Measurements from ENCODE around the gene ADAMTS12.

The ADAMTS12 gene

DNA sequence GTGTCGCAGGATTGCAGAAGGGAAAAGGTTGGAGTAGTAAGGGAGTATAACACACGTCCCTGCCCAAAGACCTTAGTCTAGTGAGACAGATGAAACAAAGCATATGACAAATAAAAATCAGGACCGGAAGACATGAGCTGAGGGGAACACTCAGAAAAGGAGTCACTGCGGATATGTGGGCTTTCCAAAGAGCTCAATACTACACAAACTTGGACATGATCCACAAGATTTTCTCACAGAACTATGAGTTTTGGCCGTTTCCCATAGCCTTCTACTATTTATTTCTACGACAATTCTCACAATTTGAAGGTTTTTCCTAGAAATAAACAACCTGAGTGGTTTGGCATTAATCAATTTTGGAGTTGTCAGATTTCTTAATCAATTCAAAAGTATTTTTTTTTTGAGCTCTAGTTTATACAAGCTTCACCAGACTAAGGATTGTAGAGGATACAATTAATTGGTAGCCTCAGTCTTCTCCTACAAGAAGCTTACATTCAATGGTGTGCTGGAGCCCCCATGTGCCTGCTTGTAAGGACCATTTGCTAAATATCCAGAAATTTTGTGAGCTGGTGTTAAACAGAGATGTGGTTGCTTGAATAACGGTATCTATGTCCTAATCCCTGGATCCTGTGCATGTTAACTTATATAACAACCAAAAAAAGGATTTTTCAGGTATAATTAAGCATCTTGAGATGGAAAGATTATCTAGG is 91.4 kb downstream of the ADAMTS12 start:
- DNase-seq, result no peak

DNA sequence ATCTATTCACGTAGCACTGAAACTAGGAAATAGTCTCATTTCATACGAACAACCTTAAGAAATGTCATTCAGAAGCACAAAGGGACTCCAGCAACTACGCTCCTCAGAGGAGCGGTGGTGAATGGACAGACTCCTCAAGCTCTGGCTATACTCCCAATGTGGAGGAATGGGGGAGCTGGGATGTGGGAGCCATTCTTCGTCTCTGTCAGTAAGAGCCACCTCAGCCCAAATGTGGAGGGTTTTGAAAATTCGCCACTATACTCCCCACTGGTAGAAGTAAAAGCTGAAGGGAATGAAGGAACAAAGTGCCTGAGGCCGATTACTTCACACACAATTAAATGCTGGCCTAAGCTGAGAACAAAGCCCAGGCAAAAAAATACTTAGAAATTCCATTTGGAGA is 96.3 kb downstream of the ADAMTS12 start:
- no peak for DNase-seq

DNA sequence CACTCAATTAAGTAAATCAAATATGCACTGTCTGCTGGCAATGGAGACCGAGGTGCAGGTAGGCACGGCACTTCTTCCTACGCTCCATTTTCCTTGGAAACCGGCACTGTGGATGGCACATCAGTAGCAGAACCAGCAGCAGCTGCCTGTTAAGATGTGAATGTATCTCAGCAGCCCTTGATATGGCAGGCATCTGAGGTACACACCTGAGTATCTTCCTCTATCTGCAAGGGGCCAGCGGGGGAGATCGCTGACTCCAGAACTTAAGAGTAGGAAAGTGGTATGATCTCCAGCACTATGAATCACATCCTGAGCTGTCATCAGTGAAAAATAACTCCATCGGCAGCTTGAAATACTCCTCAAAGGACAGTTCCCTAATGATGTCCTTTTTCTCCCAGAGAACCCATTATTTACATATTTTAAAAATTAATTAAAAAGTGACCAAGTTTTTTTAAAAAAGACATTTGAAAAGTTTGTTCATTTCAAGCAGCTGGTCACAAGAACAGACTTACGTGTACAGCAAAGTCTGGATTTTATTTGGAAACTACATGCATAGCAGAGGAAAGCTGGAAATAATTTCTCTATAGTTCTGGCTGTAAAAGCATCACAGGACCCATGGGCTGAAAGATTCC is 97.1 kb downstream of the ADAMTS12 start:
- DNase-seq, result no peak

DNA sequence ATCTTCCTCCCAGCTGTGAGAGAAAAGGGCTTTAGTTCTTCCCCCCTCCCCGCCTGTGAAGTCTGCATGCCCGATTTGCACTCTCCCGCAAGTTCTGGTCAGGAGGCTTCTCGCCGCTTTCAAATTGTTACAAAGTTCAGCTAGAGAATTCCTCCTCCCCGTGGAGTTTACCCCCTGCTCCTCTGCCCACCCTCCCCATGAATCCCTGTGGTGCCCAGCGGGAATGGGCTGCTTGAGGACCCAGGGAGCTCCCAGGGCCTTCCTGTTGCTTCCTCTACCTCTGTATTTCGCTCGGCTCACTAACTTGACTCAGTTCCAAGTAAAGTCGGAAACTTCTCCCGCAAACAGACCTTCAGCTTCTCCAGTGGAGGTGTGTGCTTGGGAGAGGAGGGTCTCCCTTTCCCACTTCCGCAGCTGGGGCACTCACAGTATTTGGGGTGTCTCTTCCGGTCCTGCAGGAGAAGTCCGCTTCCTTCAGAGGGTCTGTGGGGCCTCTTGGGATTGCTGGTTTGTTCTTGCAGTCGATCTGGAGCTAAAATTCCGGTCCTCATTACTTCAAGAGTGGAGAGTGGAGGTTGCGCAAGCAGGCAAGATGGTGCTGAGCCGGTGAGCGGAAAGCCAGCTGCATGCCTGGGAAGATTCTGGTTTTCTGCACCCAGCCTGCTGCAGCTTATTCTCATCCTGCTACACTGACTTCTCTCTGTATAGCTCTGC is 97.8 kb downstream of the ADAMTS12 start:
- DNase-seq, result no peak

DNA sequence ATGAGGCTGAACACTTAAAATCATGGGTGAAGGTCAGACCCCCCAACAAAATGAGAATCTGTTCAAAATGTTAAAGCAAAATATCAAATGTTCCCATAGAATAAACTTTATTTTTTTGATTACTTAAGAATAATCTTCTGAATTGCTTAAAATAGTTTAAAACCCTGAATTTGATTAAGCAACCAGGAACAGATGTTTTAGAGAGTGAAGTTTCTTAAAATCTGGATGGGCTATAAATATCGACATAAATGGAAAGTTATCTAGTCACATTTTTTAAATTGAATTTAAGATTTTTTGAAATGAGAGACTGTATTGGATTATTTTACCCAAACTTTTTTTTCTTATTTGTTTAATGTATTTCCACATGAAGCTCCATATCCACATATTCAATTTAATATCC is 98.5 kb downstream of the ADAMTS12 start:
- no peak for DNase-seq

DNA sequence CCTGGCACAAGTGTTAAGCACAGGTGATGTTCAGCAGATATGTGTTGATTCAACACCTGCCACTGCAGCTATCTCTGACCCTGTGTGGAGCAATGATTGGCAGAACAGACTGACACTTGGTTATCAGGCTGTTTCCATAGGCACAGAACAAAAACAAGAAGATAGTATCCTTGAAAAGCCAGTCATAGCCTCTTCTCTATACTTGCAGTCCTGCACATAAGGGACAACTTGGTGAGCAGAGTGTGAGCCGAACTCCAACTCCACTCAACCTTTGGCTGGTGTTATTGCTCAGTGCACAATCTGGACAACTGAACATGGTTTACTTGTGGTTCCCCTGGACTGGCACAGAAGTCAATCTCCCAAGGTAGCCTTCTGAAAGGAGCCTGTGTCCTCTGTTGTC is 99.2 kb downstream of the ADAMTS12 start:
- no peak for DNase-seq

DNA sequence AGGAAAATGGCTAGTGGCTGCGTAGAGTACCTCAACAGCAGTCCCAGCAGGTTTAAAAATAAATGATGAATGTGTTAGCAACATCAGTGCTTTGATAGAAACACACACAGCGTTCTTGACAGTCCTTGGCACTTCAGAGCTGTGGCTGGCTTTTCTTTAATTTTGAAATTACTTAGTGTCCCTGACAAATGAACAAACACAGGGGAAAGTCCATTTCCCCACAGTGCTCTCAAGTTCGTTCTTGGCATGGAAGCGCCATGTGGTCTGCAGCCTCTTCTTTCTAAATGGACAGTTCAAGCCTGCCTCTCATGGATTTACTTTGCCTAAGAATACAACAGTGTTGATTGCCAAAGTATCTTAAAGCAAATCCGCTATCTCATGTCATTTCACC is 102.2 kb downstream of the ADAMTS12 start:
- no peak for DNase-seq

DNA sequence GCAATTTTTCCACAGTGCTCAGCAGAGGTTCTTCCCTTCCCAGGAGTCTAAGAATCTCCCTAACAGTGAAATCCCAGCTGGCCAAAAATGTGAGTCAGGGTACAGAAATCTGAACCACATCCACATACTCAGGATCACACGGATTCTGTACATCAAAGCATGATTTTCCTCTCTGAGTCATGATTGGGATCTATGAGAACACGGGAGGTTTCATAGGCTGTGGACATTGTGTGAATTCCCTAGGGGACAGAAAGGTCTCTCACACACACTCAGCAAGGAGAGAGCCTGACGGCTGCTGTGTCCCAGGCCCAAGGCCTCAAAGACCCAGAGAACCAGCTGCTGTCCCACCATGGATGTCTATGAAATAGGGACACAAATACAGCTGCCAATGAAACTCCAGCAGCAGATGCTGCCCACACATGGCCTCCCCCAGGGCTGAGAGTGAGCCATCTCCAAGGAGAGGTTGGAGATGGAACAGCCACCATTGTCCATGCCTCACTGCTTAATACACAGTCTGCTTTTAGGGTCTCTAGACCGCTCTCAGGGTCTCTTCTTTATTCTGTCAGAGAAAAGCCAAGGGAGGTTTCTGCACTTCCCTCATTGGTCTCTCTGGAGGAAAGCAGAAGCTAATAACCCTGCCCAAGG is 102.7 kb downstream of the ADAMTS12 start:
- DNase-seq, result no peak

DNA sequence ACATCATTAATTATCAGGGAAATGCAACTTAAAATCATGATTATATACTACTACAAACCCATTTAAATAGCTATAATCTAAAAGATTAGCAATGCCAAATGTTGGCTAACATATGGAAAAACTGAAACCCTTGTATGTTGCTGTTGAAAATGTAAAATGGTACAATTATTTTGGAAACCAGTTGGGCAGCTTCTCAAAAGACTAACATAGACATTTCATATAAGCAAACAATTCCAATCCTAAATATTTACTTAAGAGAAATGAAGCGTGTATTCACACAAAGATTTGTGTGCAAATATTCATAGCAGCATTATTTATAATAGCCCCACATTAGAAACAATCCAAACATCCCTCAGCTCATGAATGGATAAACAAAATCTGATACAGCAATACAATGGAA is 106.2 kb downstream of the ADAMTS12 start:
- DNase-seq, result no peak

DNA sequence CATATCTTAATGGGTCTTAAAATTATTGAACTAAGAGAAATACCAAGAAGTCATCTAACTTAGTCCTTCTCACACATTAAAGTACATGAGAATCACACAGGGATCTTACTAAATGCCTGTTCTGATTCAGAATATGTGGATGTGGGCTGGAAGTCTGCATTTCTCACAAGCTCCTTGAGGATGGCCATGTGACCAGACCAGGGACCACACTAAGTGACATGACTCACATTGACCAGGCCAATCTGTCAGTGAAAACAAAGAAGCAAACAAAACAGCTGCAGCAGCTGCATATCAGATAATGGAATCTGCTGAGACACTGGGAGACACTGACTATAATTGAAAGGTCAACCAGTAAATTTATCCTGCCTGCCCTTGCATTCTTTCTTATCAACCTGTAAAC is 110.5 kb downstream of the ADAMTS12 start:
- no peak for DNase-seq

DNA sequence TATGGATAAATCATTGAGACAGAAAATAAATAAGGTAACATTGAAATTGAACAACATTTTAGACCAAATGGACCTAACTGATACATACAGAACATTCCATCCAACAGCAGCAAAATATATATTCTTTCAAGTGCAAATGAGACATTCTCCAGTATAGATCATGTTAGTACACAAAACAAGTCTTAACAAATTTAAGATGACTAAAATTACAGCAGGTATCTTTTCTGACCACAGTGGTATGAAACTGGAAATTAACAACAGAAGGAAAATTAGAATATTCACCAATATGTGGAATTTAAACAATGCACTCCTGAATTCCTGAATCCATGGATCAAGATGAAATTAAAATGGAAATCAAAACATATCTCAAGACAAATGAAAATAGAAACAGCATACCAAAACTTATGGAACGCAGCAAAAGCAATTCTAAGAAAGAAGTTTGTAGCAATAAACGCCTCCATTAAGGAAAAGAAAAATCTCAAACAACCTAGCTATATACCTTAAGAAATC is 115.6 kb downstream of the ADAMTS12 start:
- DNase-seq, result no peak

DNA sequence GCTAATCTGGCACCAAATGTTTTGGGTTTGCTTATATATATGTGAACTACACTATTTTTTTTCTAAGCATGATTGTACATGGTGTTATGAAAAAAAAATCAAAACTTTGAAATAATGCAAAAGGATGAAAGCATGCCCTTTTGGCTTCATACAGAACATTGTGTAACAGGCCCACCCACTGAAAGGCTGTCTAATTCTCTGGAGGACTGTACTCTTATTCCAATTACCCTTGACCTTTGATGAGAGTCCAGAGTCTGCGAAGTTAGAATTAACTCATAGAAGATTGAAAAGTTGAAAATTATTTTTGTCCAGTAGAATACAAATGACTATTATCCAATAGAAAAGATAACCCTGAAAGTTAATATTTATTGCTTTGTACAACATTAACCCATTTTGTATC is 117.4 kb downstream of the ADAMTS12 start:
- DNase-seq, result no peak

DNA sequence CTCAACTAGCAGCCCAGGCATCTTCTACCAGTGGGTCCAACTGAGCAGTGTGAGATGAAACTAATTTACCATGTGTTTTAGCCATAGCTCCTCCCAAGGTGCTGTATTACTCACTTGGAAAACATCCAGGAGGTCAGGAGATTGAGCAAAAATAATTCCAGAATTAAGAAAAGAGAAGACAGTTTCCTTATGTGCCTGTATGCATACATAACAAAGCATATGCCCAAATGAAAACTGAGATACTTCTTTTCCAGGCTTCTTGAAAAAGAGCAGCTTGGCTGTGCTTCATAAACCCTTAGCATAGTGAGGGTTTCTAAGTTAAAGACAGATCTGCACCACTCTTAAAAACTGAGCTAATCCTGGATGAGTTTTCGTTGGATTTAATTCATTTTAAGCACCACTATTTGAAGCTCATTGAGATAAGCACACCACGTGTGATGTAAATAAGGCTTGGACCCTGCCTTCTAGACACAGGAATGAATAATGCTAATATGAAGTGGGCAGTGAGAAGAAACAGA is 119.4 kb downstream of the ADAMTS12 start:
- no peak for DNase-seq

DNA sequence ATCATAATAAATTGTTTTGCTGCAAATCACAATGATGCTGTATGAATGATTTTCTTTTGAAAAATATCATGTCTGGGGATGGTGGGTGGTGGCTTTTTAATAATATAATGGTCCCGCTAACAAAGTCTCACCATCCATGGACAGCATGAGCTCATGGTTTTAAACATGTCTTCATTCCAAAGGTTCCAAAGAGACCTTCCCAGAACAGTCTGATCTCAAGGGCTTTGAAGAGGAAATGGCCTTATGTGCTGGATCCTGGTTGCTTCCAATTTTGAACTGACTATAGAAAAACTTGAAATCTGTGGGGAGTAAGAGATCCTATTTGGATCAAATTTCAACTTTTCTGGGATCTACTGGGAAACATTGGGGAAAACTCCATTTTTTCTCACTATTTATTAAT is 121.8 kb downstream of the ADAMTS12 start:
- no peak for DNase-seq

DNA sequence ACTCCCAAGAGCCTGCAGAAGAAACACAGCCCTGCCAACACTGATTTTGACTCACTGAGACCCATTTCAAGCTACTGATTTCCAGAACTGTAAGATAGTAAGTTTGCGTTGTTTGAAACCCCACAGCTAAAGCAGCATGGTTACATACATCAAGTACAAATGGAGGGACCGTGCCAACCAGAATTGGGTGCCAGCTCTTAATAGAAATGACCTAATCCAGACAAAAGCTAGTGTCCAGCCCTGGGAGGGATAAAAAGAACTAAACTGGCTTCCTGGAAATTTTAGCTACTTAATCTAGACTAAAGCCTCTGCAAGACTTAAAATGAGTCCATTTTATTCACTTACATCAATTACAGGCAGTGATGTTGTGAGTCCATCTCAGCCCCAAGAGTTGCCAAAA is 122.6 kb downstream of the ADAMTS12 start:
- DNase-seq, result no peak

DNA sequence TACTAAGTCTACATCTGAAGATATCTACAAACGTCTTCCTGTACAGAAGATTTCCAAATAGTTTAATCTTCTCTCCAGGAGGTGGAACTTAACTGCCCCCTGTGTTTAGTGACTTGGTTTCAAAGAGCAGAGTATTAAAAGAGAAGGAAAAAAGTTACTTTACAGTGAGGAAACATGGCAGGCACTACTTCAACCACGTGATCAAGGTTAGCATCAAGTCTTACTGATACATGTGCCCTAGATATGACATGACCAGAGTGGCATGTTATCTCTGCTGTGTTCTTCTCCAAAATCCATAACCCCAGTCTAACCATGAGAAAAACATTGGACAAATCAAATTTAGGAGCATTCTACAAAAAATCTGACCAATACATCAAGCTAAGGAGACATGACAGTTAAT is 125.8 kb downstream of the ADAMTS12 start:
- no peak for DNase-seq

DNA sequence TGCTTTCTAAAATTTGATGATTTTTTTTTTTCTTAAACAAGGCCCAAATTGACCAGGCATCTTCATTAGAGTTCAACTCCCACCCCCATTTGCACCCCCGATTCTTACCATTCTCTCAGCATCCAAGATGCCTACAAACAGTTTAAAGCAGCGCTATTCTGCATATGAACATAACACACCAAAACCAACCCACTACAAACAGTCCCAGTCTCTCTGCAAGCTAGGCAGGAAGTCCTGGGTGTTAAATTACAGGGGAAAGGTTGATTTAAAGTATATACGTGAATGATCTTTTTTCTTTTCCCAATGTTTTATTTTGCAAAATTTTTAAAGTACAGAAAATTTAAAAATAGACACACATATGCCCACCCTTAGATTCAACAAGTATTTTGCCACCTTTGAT is 127.0 kb downstream of the ADAMTS12 start:
- no peak for DNase-seq

DNA sequence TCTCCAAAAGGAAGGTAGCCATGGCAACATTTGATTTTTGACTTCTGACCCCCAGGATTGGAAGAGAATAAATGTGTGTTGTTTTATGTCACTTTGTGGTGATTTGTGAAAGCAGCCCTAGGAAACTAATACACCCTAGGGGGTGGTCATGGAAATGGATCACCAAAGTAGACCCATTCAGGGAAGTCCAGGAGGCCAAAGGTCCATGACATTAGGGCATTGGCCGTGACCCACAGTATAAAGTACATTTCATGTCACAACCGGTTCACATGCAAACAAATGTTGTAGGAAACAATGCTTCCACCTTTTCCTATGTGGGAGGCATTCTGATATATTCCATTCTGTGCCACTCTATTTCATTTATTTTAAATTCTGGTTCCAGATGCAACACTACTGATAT is 128.4 kb downstream of the ADAMTS12 start:
- no peak for DNase-seq

DNA sequence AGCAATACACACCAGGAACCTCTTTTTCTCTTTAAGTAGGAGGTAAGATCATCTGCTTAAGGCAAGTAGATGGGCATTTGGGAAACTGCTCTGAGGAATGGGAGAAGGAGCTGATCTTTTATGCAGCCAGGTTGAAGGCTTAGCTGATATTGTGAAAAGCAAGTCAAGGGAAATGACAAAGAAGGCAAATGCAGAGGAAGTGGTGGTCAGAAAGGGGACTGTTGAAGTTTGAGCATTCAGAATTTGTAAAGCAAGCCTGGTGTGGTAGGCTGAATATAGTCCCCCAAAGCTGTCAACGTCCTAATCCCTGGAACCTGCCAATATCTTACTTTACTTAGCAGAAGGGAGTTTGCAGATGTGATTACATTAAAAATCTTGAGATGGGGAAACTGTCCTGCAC is 128.9 kb downstream of the ADAMTS12 start:
- no peak for DNase-seq

DNA sequence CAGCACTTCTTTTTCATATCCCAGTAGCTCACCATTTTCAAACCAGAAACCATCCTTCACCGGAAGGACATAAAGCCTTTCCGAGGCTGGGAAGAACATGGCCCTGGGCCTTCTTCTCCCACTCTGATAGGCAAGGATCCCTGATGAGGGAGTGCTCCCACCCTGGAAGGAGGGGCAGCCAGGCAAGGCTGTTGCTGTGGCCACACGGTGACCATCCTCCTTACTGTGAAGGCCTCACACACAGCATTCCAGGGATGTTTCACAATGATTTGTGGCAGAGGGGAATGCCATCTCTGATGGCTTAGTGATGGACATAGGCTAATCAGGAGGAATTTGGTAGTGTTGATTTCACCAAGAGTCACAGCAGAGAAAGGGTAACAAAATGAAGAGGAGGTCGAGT is 130.7 kb downstream of the ADAMTS12 start:
- DNase-seq, result no peak

DNA sequence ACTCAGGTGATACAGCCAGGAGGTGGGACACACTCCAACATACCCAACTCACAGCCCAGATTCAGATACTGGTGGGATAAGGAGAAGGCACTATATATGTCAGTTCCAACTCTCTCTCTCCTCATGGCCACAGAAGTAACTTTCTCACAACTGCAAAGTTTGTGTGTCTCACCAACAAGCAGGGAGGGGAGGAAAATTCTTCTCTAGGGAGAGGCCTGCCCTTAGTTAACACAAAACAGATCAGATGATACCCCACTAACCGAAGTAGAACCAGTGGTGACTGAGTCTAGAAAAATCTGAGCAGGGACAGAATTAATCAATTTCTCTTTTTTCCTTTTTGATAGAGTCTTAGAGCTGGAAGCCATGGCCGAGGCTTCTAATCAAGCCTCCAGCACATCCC is 133.1 kb downstream of the ADAMTS12 start:
- no peak for DNase-seq

DNA sequence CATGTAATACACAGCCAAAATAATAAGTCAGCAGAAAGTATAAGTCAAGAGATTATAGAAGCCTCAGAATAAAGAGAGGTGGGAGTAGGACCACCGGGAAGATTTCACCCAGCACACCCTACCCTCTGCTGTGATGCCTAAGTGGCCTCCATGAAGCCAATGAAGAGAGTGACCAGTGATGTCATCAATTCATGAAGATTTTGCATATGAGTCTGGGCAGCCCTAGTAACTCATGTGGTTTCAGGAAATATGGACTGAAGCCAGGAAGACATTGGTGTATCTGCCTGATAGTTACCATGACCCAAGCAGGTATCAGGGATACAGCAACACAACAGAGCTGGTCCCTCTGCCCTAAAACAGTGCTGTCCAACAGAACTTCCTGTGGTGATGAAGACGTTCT is 135.3 kb downstream of the ADAMTS12 start:
- DNase-seq, result no peak

DNA sequence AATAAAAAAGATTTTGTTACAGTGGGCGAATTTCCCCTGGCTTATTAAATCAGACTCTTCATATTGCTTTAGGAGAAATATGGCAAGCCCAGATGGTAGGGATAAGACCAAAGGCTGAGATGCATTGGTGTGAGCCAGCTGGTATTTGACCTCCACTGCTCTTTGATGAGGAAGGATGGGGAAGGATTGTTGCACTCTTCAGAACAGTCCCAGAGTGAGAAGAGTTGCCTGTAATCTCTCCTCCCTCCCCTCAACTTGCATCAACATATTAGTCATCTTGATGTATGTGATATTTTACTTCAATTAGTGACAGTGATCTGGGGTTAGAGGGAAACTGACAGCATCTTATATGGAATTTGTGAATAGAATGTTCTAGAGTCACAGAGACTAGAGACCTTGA is 136.6 kb downstream of the ADAMTS12 start:
- no peak for DNase-seq

DNA sequence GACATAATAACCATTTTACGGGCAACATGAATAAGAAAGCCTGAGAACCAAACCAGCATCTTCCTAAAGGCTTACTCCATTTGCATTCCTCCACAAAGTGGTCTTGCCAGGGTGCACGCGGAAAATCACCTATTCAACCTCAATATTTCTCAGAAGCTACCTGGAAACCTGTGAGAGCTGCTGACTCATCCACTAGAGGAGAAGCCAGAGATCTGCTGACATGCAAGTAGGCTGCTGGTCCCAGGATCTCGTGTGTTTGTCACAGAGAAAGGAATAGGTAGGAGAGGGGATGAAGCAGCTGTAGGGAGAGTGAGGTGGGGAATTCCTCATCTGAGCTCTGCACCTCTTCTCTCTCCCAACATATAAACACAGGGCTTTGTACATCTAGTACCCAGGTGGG is 138.1 kb downstream of the ADAMTS12 start:
- DNase-seq, result no peak

Data from CD4-positive, alpha-beta T cell treated with Interleukin-4 for 4 hours (primary cell).